OCI-LY3 (cell line): Measurements from ENCODE around the gene LARGE1.

Source experiments
- CTCF ChIP-seq: fragments of 200-600, 300-600 bp; sonication (generic); IDR thresholded peaks from 2 replicates; pipeline ENCODE4 v1.5.1; 2014; ENCODE audit warnings: antibody characterized with exemption, low read length, low read depth
- EZH2phosphoT487 ChIP-seq: fragments of 200-600 bp; shearing (Covaris generic); IDR thresholded peaks from 2 replicates; pipeline ENCODE4 v1.6.1; 2018; ENCODE audit warnings: antibody characterized with exemption, mixed run types, low read depth

GRCh38 chr22:33838644-33839043 is 81.6 kb downstream of the LARGE1 start:
- TF ChIP-seq CTCF, result no peak
- no peak for TF ChIP-seq EZH2phosphoT487
